SU-DHL-6 (cell line): ENCODE measurements around the gene BARHL2.

ENCODE experiments used
- H2AFZ ChIP-seq: fragments of 200-600 bp; sonication (generic); 2 replicates; pipeline ENCODE4 v1.6.1; 2014; ENCODE audit warnings: low read depth, mild to moderate bottlenecking, moderate library complexity, mixed read lengths, antibody characterized with exemption, low read length; ENCODE audit not compliant: severe bottlenecking
- H3F3A ChIP-seq: fragments of 200-600 bp; shearing (Covaris generic); 2 replicates; pipeline ENCODE4 v1.6.0; 2016; ENCODE audit warnings: antibody characterized with exemption, mild to moderate bottlenecking; ENCODE audit not compliant: insufficient read depth
- H3K27ac ChIP-seq: fragments of 200-600 bp; sonication (generic); 2 replicates; pipeline ENCODE4 v1.5.1; 2016; ENCODE audit warnings: low read depth, mild to moderate bottlenecking, low read length, moderate library complexity, mixed read lengths
- H3K27me3 ChIP-seq: fragments of 200-600 bp; sonication (generic), shearing (Covaris generic); 2 replicates; pipeline ENCODE4 v1.6.0; 2014; ENCODE audit warnings: mild to moderate bottlenecking, low read length
- H3K36me3 ChIP-seq: fragments of 200-600 bp; sonication (generic); 2 replicates; pipeline ENCODE4 v1.6.1; 2014; ENCODE audit warnings: mild to moderate bottlenecking, low read length, mixed read lengths
- H3K4me2 ChIP-seq: fragments of 300-600, 200-600 bp; shearing (Covaris generic), sonication (generic); 2 replicates; pipeline ENCODE4 v1.6.0; 2014; ENCODE audit warnings: low read length, low read depth, mild to moderate bottlenecking; ENCODE audit not compliant: poor library complexity, severe bottlenecking
- H3K4me3 ChIP-seq: fragments of 200-600 bp; sonication (generic); 2 replicates; pipeline ENCODE4 v1.5.1; 2014; ENCODE audit warnings: antibody characterized with exemption, low read length, mild to moderate bottlenecking, mixed read lengths; ENCODE audit not compliant: insufficient read depth, poor library complexity, severe bottlenecking
- H3K79me2 ChIP-seq: fragments of 200-600 bp; sonication (generic); 2 replicates; pipeline ENCODE4 v1.6.1; 2014; ENCODE audit warnings: mild to moderate bottlenecking, low read length, moderate library complexity; ENCODE audit not compliant: insufficient read depth
- H3K9ac ChIP-seq: fragments of 200-600 bp; sonication (generic); 2 replicates; pipeline ENCODE4 v1.7.0; 2014; ENCODE audit warnings: mild to moderate bottlenecking, low read length
- H3K9me2 ChIP-seq: fragments of 200-600 bp; sonication (generic); replicated peaks from 2 replicates; pipeline ENCODE4 v1.6.1; 2014; ENCODE audit warnings: low read length; ENCODE audit not compliant: insufficient read depth
- H3K9me3 ChIP-seq: fragments of 200-600 bp; sonication (generic); 2 replicates; pipeline ENCODE4 v1.6.1; 2014; ENCODE audit warnings: low read length, mixed read lengths; ENCODE audit not compliant: insufficient read depth
- H4K20me1 ChIP-seq: fragments of 200-600 bp; sonication (generic); 2 replicates; pipeline ENCODE4 v1.6.1; 2014; ENCODE audit warnings: low read depth, mild to moderate bottlenecking, antibody characterized with exemption, low read length, moderate library complexity, mixed read lengths
- CTCF ChIP-seq: fragments of 200-600 bp; sonication (generic); IDR thresholded peaks from one replicate; pipeline ENCODE4 v1.5.1; 2017; ENCODE audit warnings: antibody characterized with exemption, mild to moderate bottlenecking, low read length, moderate library complexity; ENCODE audit not compliant: insufficient read depth, poor library complexity, severe bottlenecking
- EZH2phosphoT487 ChIP-seq: fragments of 200-600 bp; sonication (generic), shearing (Covaris generic); conservative IDR thresholded peaks from 2 replicates; pipeline ENCODE4 v1.6.1; 2018; ENCODE audit warnings: mild to moderate bottlenecking, antibody characterized with exemption, low read length, moderate library complexity, mixed read lengths

Gene BARHL2

GRCh38 chr1:90724926-90725656 lies 8.0 kb upstream of the BARHL2 start:
- TF ChIP-seq EZH2phosphoT487: no peak
- TF ChIP-seq CTCF: no peak
- H3K4me2 ChIP-seq: no peak overlapping the region
- H3K27me3 ChIP-seq: no peaks in the 10 kb centered on the region
- H3F3A ChIP-seq: no peaks in the 10 kb centered on the region
- no peaks in the 10 kb centered on the region for H3K36me3 ChIP-seq
- H3K4me3 ChIP-seq: no peak overlapping the region
- no peaks in the 10 kb centered on the region for H3K9me3 ChIP-seq
- no peaks in the 10 kb centered on the region for H3K79me2 ChIP-seq
- H2AFZ ChIP-seq: no peak overlapping the region
- no peak overlapping the region for H3K9ac ChIP-seq
- no peaks in the 10 kb centered on the region for H3K9me2 ChIP-seq
- no peaks in the 10 kb centered on the region for H4K20me1 ChIP-seq
- H3K27ac ChIP-seq: no peak overlapping the region

GRCh38 chr1:90724361-90724760 lies 7.3 kb upstream of the BARHL2 start:
- H3K9me2 ChIP-seq: no peaks in the 10 kb centered on the region
- H3K4me3 ChIP-seq: no peak overlapping the region
- no peak overlapping the region for H3K4me2 ChIP-seq
- no peaks in the 10 kb centered on the region for H3K27me3 ChIP-seq
- no peaks in the 10 kb centered on the region for H3K79me2 ChIP-seq
- H4K20me1 ChIP-seq: no peaks in the 10 kb centered on the region
- H2AFZ ChIP-seq: no peak overlapping the region
- no peaks in the 10 kb centered on the region for H3F3A ChIP-seq
- H3K36me3 ChIP-seq: no peaks in the 10 kb centered on the region
- no peak overlapping the region for H3K27ac ChIP-seq
- no peak for TF ChIP-seq CTCF
- no peak for TF ChIP-seq EZH2phosphoT487
- no peaks in the 10 kb centered on the region for H3K9me3 ChIP-seq
- no peak overlapping the region for H3K9ac ChIP-seq

- Histone ChIP-seq H3K4me2 (no peak overlapping the region), H3K27ac (no peak overlapping the region), H3K9ac (no peak overlapping the region), H4K20me1 (no peaks in the 10 kb centered on the region), H3K27me3 (no peaks in the 10 kb centered on the region), H3K4me3 (no peak overlapping the region), H3F3A (no peaks in the 10 kb centered on the region), H2AFZ (no peak overlapping the region), H3K36me3 (no peaks in the 10 kb centered on the region), H3K79me2 (no peaks in the 10 kb centered on the region), H3K9me2 (no peaks in the 10 kb centered on the region), H3K9me3 (no peaks in the 10 kb centered on the region)
- TF ChIP-seq EZH2phosphoT487 (no peak), CTCF (no peak)
These were observed 6.5 kb upstream of the BARHL2 start for GRCh38 chr1:90723590-90724108.
